Testis (tissue), 2 donors: ENCODE measurements around the gene FRY.

ENCODE experiments used
- CTCF ChIP-seq, 3 experiments: fragments of 450-650 bp in 2 of 3; fragments of 200-600 bp in 1 of 3; sonication (generic) in 1 of 3; IDR thresholded peaks; one replicate each; pipeline ENCODE4 v1.5.1; 2016 to 2019; ENCODE audit warnings: antibody characterized with exemption in 3 of 3, mild to moderate bottlenecking in 2 of 3, moderate library complexity in 1 of 3
- POLR2A ChIP-seq: fragments of 450-650 bp; IDR thresholded peaks from one replicate; pipeline ENCODE4 v1.6.1; 2017; ENCODE audit warnings: antibody characterized with exemption, mild to moderate bottlenecking, moderate library complexity

GRCh38 chr13:32216281-32216680 lies 184.7 kb downstream of the FRY start:
- TF ChIP-seq CTCF (IDR thresholded peaks at IDR 0.05): no peak
- TF ChIP-seq POLR2A: no peak
